Fibroblast of the aortic adventitia (primary cell): Measurements from ENCODE around the gene ZZZ3. TPM values are rescaled to one million over a fixed set of nuclear protein-coding genes. Genes with fewer than 3 reads are reported as not detected.
"Not testable (repeated sequence)": the region's sequence is repeated elsewhere in the genome, so short reads cannot be mapped to it uniquely, and the experiment has no call there.

Source experiments
- DNase-seq: peaks from one replicate; pipeline ENCODE4 v3.0.0-alpha.2; 2010; ENCODE audit warnings: low read depth
- H3K4me3 ChIP-seq: 2 replicates; pipeline ENCODE4 v1.5.1; 2011; ENCODE audit warnings: low read depth, mild to moderate bottlenecking, control low read depth, low read length, moderate library complexity
- CTCF ChIP-seq: IDR thresholded peaks from 2 replicates; pipeline ENCODE4 v1.5.1; 2011; ENCODE audit warnings: mild to moderate bottlenecking, low read length, control low read depth, inconsistent platforms; ENCODE audit not compliant: insufficient read depth
- total RNA-seq: library from RNA; depleted of rRNA; stranded (reverse); fragments of >200 nt; gene quantifications from 2 replicates; pipeline ENCODE4 v1.2.3, GENCODE V29; 2012; ENCODE audit warnings: low replicate concordance

Gene ZZZ3
- total RNA-seq, 1 donor: 72.4 TPM

- H3K4me3 ChIP-seq: no peak overlapping the region
- DNase-seq: no peak
- TF ChIP-seq CTCF: no peak
These were observed 2.3 kb downstream of the ZZZ3 start for GRCh38 chr1:77680173-77680572.

- H3K4me3 ChIP-seq: no peak overlapping the region
- TF ChIP-seq CTCF: no peak
- DNase-seq: no peak
These were observed 3.5 kb downstream of the ZZZ3 start for GRCh38 chr1:77678660-77679610.

- DNase-seq, H3K4me3 ChIP-seq: not testable (repeated sequence)
These were observed 7.7 kb downstream of the ZZZ3 start for GRCh38 chr1:77674807-77675206.

GRCh38 chr1:77673716-77674355, 8.6 kb downstream of the ZZZ3 start:
- DNase-seq: no peak
- no peak for TF ChIP-seq CTCF
- no peak overlapping the region for H3K4me3 ChIP-seq

- TF ChIP-seq CTCF: no peak
- no peak for DNase-seq
- H3K4me3 ChIP-seq: no peak overlapping the region
These were observed 9.4 kb downstream of the ZZZ3 start for GRCh38 chr1:77673030-77673429.

GRCh38 chr1:77672374-77672773, 10.1 kb downstream of the ZZZ3 start:
- no peak for DNase-seq
- H3K4me3 ChIP-seq: no peak overlapping the region
- no peak for TF ChIP-seq CTCF

GRCh38 chr1:77671836-77672235, 10.6 kb downstream of the ZZZ3 start:
- H3K4me3 ChIP-seq: no peak overlapping the region

More at GRCh38 chr1:77671836-77672235, 10.6 kb downstream of the ZZZ3 start:
- no peak for TF ChIP-seq CTCF
- peak; percentile 36 for DNase-seq
